Iris pigment epithelial cell (primary cell): ENCODE measurements around the gene MPC1.

Experiments used
- DNase-seq: peaks from one replicate; pipeline ENCODE4 v3.0.0-alpha.2; 2011; ENCODE audit warnings: low read depth

MPC1 gene

DNA sequence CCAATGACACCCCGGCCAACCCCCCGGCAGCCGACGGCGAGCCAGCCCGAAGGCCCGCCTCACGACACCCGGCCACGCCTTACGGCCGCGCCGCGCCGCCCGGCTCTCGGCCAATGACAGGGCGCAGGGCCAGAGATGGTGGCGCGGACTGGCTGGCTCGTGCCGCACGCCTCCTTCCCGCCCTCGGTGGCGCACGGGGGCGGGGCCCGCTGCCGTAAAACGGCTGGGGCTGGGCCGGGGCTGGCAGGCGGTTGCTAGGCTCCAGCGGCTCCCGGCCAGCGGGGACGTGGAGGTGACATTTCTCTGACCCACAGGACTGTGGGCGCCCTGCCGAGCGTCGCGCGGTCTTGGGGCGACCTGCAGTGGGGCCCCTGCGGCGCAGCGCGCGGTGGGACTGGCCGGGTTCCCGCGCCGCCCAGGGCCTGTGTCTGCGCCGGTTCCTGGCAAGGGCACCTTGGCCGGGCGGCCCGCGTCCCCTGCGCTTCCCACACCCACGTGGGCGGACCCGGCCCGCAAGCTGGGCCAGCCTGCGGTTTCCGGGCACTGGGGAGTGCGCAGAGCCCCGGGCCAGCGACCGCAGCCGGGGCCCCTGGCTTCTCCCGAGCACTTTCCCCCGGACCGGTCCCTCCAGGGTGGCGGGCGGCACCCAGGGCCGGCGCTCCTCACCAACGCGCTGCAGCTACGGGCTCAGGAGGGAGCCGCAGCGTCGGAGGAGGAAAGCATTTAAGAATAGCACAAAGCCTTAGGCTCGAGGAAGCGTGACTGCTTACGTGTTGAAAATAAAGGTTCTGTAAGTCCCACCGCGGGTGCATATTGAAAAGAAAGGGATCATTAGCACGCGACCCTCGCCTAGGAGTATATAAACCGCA lies at the start of gene MPC1:
MPC1 (minus strand) TSS at position 8 of the 869 bp plus-strand sequence. CDS start 64 bp downstream, outside the sequence.
- DNase-seq = peak; percentile 97

DNA sequence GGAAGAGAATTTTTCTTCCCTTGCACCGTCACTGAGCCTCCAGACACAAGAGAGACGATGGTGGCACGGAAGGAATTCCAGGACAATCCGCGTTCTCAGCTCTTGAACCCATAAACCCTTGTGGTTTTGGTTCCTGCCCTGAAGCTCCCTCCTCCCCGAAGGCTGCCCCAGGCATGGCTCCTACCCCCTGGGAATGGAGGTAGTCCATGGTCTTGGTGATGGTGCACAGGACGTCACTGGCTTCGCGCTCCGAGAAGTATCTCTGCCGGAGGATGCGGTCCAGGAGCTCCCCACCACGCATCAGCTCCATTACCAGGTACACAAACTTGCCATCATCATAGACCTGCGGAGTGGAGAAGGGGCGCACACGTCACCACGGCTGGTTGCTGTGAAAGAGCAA lies 47.5 kb upstream of the MPC1 start:
- no peak for DNase-seq

DNA sequence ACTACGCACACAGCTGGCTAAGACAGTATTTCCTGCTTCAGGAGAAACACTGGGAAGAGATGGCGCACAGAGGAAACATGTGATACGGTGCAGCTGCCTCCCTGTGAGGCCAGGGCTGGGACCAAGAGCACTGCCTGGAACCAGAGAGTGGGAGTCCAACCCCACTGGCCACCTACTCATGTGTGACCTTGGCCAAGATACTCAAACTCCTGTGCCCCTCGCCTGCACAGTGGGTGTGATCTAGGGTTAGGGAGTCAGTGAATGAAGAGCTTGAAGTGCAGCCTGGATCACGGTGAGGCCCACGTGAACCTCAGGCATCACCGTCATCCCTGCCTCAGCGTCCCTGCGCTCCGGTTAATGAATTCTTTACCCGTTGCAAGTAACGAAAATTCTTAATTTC lies 41.7 kb upstream of the MPC1 start:
- no peak for DNase-seq

DNA sequence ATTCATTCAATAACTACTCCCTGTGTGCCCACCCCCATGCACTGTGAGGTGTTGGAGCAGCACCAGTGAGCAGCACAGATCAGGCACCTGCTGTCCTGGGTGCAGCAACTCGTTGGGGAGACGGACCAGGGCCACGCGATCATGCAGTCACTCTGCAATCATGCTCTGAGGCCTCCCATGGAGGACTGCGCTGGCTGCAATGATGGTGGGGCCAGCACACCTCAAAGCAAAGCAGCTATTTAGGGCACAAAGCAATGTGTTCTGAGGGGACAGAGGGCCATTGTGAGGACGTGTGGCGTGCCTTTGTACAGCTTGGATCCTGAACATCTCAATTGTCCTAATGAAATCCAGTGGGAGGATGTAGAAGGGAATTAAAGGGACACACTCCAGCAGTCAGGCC lies 41.0 kb upstream of the MPC1 start:
- no peak for DNase-seq

DNA sequence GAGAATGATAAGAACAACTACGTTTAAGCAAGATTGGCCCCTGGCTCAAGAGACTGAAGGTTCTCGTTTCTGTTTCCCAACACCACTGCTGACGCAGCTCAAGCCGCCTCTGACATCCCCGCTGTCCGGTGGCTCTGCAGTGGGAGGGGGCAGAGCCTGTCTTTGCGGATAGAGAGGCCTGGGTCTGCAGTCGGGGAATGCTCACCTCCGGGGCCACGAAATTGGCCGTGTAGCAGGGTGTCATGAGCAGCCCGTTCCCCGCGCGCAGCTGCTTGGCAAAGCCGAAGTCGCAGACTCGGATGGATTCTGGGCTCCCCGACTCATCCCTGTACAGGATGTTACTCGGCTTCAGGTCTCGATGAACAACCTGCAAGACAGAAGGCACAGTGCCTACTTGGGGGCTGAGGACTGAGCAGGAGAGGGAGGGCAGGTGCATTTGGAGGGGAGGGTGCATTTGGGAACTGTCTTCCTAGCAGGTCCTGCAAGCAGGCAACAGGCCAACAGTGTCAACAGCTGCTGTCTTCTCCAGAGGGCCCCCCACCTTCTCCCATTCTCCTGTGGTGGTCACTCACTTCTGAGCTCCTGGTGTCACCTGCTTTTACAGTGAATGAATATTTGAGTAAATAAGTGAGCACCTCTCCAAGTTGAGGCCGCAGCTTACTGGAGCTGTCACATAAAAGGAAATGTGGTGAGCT lies 40.5 kb upstream of the MPC1 start:
- DNase-seq = no peak

DNA sequence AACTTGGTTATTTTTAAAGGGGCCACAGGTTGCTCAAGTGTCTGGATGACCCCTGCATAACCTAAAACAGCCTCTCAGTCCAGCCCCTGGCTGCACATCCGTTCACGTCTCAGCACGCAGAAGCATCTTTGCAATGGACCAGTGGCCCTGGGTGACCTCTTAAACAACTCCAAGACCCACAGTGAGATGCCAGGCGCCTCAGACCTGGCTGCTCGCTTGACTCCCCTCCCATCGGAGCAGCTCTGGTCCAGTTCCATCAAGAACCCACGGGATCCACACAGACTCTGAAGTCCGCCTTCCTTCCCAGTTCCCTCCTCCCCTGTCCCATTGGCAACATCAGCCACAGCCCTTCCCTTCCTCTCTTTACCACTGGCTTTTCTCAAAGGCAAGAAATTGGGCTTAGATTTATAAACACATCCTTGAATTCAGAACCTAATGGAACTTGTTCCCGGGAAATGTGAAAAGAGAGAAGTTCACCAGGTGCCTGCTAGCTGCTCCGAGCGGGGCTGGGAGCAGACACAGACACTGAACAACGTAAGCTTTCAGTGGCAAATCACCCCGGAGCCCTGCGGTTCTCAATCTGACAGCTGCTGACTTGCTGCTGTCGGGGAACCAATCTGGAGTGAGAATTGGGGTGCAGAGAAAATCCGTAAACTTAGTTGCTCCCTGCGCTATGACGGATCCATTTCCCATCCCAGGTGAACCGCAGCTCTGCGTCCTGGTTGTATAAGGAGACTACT lies 39.6 kb upstream of the MPC1 start:
- no peak for DNase-seq

DNA sequence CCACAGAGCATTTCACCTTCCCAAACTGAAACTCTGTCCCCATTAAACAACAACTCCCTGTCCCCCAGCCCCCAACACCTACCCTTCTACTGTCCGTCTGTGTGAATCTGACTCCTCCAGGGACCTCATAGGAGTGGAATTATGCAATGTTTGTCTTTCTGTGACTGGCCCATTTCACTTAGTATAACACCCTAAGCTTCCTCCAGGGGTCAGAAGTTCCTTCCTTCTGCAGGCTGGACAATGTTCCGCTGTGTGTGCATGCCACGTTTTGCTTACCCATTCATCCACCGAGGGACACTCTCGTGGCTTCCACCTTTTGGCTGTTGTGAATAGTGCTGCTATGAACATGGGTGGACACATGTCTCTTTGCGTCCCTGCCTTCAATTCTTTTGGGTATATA lies 37.6 kb upstream of the MPC1 start:
- DNase-seq = peak; percentile 82

DNA sequence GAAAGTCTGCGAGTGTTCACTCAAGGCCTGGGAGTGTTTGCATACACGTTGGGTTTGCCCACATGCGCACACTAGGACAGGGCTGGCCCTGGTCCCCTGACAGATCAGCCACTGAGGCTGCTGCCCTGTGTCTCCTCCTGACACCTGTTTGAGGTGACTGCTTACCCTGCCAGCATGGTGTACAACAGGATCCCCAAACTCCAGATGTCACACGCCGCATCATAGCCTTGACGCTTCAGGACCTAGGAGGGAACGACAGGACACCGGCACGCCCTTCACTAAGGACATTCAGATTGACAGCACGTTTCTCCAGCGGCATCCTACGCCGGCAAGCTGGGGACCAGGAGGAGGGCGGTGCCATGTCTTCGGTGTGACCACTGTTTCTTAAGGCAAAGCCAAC lies 37.0 kb upstream of the MPC1 start:
- DNase-seq = no peak

DNA sequence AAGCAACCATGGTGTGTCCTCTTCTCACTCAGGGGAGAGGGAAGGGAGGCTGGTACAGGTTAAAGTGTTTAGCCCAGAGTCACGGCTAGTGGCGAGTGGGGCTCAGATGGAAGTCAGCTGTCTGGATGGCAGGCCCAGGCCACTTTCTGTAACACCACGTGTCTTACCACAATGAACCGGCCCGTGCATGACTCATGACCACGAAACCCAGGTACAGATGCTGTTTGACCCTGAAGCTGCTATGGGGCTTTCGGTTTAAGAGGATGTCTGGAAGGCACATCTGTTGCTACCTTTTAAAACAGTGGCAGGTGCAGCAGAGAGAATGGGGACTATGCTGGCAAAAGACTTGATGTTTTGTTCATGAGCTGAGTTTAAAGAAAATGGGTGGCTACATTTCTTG lies 36.5 kb upstream of the MPC1 start:
- DNase-seq = peak; percentile 74

DNA sequence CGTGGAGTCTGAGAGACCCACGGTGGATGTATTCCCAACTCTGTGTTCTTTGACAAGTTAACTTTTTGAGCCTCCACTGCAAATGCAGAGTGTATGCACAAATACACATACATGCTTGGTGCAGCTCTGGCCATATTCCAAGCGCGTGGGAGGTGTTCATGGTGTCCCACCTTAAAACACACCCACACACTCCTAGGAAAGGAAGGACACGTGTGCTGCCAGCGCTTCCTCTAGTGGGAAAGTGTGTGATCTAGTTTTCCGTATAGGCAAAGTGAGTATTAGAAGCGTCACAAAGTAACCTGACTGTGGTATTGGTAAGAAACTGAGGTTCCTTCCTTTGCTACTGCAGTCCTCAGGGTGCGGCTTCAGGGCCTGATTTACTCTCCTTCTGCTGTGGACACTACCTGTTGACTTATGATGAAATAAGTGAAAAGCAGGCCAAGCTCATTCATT lies 36.0 kb upstream of the MPC1 start:
- no peak for DNase-seq

DNA sequence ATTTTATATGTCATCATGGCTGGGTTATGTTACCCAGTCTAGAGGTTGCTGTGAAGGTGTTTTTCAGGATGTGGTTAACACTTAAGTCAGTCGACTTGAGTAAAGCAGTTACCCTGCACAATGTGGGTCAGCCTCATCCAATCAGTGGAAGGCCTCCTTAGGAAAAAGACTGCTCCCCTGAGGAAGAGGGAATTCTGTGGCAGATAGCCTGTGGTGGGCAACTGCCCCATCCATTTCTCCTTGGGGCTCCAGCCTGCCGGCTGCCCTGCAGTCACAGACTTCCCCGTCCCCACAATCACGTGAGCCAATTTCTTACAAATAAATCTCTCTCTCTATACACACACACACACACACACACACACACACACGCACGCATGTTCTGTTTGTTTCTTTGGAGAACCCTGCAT lies 34.5 kb upstream of the MPC1 start:
- no peak for DNase-seq

DNA sequence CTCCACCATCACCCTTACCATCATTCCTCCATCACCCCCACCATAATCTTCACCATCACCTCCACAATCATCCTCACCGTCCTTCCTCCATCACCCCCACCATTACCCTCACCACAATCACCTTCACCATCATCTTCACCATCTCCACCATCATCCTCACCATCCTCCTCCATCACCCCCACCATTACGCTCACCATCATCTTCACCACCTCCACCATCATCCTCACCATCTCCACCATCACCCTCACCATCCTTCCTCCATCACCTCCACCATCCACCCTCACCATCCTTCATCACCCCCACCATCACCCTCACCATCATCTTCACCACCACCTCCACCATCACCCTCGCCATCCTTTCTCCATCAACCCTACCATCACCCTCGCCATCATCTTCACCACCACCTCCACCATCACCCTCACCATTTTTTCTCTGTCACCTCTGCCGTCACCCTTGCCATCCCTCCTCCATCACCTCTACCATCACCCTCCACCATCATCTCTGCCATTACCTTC lies 33.1 kb upstream of the MPC1 start:
- DNase-seq = no peak

DNA sequence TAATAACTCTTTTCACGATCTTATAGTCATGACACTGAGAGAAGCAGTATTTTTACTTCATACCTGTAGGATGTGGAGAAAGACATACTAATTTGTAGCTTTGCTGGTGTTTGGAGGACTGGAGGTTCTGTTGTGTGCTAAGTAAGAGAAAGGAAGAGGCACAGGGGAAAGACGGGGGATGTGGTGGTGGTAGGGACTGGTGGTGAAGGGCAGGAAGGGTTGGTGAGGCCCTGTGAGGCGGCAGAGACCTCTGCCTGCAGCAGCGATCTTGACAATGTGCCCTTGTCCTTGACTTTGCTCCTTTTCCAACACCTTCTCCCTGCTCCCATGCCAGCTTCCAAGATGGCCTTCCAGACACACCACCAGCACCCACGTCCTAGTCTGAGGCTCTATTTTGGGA lies 32.6 kb upstream of the MPC1 start:
- no peak for DNase-seq

DNA sequence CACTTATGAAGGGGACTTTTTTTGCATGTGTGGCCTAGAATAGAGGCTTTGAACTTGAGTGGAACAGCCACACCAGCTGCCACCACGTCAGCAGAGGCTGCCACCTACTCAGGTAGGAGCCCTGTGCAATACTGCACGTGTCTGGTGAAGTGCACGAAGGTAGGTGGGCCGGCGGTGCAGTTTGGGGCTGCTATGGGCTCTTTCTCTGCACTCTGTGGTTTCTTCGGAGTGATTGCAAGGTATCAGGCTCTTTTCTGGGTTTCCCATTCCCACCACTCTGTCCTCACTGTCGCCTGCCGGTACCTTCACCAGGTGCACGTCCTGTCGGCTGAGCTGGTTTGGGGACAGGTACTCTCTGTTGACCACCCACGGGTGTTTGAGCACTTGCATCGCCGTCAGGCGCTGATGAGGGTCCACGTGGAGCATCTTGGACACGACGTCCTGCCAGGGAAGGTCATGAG lies 30.8 kb upstream of the MPC1 start:
- DNase-seq = no peak

DNA sequence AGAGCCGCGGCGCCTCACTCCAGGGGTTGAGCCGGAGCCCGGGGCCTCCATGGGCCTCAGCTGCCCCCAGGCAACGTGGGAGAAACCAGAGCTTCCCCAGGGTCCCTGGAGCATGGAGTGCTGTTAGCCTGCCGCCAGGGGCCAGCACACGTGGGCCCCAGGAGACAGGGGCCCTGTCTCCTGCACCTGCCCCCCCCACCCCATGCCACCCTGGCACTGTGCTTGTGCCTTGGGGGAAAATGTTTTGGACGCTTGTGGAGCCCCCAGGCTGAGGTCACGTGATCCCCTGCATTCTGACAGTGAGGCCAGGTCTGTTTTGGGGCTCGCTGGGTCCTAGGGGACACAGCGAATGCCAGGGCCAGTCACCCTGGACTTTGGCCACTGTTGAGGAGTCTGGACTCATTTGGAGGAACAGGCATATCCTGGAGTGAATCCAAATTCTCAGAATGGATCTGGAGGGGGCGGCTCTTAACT lies 30.2 kb upstream of the MPC1 start:
- DNase-seq = no peak

DNA sequence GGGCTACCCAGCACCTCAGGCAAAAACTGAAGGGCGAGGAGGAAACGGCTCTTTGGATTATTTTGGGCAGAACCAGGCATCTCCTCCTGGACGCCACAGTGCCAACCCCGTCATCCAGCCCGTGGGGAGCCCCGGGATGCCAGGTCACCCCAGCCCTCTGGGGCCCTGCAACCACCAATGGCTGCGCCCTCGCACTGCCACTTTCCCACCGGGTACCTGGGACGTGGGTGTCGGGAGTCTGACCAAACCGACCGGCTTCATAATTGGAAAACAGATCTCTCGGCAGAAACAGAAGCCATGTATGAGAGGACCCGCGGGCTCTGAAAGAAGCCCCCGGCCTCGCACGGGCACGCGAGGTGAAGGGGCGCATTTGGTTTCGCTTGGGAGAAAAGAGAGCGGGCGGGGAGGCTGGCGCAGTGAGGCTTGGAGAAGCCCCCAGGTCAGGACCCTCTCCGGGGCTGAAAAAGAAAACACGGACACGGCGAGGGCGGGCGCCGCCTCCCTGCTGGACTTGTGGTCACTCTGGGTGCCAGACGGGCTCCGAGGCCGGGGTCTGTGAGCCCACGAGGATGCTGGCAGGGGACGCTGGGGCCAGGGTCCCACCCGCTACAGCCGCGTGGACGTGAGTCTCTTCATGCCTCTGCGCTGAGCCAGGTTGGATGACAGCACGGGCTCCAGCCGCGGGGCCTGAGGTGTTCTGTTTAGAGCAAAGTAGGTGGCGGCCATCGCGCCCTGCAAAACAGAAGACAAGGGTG lies 29.6 kb upstream of the MPC1 start:
- DNase-seq = no peak

DNA sequence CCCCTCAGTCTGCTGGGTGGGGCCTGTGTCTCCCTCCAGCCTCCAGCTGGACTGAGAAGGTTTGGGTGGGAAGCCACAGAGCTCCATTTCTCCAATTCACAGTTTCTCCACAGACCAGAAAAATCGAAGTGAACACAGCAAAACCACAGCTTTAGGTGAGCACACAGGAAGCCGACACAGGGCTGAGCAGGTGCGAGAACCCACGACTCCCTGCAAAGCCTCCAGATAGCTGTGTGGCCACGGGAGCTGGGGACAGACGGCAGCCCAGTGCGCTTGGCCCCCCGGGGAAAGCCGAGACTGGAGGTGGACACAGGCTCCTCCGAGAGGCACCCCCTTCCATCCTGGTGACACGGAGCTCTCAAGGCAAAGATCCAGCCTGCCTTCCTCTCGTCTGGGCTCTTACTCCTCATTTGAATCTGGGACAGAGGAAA lies 29.0 kb upstream of the MPC1 start:
- DNase-seq = no peak

DNA sequence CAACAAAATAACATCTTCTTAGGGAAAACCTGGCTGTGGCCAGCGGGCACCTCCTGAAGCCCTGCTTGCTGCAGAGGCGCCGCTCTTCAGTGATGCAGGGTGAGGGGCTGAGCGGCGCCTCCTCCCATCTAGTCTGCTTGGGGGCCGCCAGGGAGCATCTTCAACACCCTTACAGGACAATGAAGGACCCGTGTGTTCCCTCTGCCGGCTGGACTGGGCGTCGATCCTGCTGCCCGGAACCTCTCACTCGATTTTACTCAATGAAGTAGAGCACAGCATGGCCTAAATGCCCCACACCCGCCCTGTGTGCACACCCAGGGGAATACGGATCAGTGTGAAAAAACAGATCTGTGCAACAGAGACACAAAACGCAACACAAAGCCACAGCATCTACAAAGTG lies 28.5 kb upstream of the MPC1 start:
- DNase-seq = no peak

DNA sequence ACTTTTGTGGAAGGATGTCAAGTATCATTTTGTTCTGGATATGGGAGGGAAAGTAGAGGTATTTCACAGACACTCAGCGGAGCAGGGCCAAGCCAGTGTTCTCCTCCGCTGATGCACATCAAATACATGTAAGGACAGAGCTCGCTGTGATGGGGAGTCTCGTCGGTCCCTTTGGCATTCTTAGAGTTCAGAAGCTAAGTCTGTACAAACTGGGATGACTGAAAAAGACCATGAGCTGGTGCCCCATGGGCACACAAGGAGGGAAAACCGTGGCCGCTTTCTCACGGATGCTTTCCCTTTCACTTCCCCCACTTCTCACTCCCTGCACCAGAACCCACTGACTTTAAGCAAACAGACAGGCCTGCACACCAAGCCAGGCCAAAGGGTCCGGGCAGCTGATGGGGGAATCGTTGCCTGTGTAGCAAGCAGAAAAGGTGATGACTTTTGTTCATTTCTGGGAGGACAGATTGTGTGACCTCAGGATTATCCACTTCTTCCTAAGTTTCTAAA lies 27.7 kb upstream of the MPC1 start:
- no peak for DNase-seq

DNA sequence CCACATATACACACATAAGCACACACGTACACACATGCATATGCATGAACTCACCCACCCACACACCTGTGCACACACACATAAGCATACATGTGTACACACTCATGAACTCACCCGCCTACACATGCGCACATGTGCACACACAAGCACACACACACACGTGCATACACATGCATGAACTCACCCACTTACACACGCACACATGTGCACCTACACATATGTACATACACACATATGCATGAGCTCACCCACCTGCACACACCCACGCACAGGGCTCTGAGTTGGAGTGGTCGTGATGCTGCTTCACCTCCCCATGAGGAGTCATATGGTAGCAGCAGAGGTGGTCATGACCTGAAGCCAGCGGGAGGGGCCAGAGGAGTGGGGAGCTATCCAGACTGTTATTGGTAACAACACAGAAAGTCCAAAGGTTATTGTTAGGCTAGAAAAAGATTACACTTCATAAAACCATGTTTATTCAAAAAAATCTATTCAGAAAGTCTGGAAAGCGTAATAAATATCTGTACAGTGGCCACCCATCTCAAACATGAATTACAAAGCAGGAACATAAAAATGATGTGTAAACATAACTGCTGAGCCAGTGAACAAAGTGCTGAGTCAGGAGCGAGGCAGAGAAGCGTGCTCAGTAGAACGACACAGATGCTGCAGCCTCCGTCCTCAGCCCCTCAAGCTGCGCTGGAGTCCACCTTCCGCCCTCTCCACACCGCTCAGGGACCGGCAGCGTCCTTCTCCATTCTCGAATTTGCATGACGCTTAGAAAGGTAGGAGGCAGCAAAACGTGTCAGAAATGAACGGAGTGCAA lies 26.4 kb upstream of the MPC1 start:
- no peak for DNase-seq
